Measurements from ENCODE around the gene HNRNPUL2.

DNA sequence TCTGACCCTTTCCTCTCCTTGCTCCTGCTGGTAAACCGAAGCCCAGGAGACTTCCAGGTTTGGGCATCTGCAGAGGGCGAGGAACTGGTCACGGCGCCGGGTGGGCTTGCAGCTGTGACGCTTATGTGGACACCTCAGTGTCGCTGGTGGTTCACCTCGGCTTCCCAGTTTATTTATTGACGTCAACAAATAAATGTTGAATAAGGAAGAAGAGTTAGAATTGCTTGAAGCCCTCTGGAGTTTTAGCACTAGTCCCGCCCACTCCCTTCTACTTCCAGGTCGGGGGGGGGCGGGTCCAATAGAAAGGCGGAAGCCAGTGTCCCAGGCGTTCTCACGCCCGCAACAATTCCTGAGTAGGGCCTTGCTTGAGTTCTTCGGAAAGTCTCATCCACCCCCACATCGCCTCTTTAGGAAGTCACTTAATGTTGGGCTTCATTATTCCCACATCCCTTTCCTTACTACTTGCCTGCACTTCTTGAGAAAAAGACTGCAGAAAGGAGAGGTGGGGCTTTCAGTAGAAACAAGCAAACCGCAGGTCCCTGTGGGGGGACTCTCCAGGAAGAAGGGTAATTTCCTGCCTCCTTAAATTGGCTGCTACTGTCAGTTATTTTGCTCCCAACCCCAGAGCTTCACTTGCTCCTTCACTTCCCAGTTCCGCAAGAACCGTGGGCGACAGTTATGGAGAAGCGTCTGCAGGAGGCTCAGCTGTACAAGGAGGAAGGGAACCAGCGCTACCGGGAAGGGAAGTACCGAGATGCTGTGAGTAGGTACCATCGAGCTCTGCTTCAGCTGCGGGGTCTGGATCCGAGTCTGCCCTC, 1.1 kb upstream of the HNRNPUL2 start, which contains the start of gene TTC9C:
- TF ChIP-seq, protein P1, sequence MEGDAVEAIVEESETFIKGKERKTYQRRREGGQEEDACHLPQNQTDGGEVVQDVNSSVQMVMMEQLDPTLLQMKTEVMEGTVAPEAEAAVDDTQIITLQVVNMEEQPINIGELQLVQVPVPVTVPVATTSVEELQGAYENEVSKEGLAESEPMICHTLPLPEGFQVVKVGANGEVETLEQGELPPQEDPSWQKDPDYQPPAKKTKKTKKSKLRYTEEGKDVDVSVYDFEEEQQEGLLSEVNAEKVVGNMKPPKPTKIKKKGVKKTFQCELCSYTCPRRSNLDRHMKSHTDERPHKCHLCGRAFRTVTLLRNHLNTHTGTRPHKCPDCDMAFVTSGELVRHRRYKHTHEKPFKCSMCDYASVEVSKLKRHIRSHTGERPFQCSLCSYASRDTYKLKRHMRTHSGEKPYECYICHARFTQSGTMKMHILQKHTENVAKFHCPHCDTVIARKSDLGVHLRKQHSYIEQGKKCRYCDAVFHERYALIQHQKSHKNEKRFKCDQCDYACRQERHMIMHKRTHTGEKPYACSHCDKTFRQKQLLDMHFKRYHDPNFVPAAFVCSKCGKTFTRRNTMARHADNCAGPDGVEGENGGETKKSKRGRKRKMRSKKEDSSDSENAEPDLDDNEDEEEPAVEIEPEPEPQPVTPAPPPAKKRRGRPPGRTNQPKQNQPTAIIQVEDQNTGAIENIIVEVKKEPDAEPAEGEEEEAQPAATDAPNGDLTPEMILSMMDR (IDR thresholded peaks at IDR 0.05 in 4 of 5, conservative IDR thresholded peaks at IDR 0.05 in 1 of 5): no peak
- peak; percentile 60 to 85 for TF ChIP-seq POLR2A (IDR thresholded peaks at IDR 0.05)
